K562 (cell line): ENCODE data around the gene DLK1. TPM values are rescaled to one million over a fixed set of nuclear protein-coding genes. Genes with fewer than 3 reads are reported as not detected.

ENCODE experiments used
- C11orf30 ChIP-seq: fragments of 450-650 bp; IDR thresholded peaks from 2 replicates; pipeline ENCODE4 v1.6.1; 2016; ENCODE audit warnings: low read depth, mild to moderate bottlenecking
- CGGBP1 ChIP-seq: fragments of 250-450 bp; sonication (Bioruptor Pico); IDR thresholded peaks from 2 replicates; pipeline ENCODE4 v1.9.0; 2021; ENCODE audit warnings: mild to moderate bottlenecking
- CHD1 ChIP-seq: fragments of 200-600 bp; sonication (generic); IDR thresholded peaks from one replicate; pipeline ENCODE4 v1.6.1; 2012; ENCODE audit warnings: mild to moderate bottlenecking, moderate library complexity, low read length, inconsistent platforms
- DMBX1 ChIP-seq: fragments of 250-450 bp; sonication (Bioruptor Pico); IDR thresholded peaks from 2 replicates; pipeline ENCODE4 v1.8.0; 2022; ENCODE audit warnings: inconsistent platforms, mild to moderate bottlenecking, moderate library complexity, borderline replicate concordance
- ESRRB ChIP-seq: fragments of 250-450 bp; sonication (Bioruptor Pico); IDR thresholded peaks from 2 replicates; pipeline ENCODE4 v1.5.0; 2020; ENCODE audit warnings: mild to moderate bottlenecking, moderate library complexity, borderline replicate concordance
- KAT2B ChIP-seq: IDR thresholded peaks from one replicate; pipeline ENCODE4 v1.6.1; 2012; ENCODE audit warnings: low read depth, mild to moderate bottlenecking, control low read depth, inconsistent platforms, low read length, moderate library complexity
- MCM2 ChIP-seq: fragments of 450-650 bp; IDR thresholded peaks from 2 replicates; pipeline ENCODE4 v1.6.1; 2017; ENCODE audit warnings: low read depth, mild to moderate bottlenecking
- NR2C1 ChIP-seq, 2 experiments: fragments of 450-650 bp; IDR thresholded peaks; 2 replicates each; pipeline ENCODE4 v1.6.1; 2017; ENCODE audit warnings: mild to moderate bottlenecking in 2 of 2, antibody characterized with exemption in 1 of 2, inconsistent platforms in 1 of 2, missing compliant biosample characterization in 1 of 2, missing genetic modification characterization in 1 of 2
- PKNOX1 ChIP-seq: fragments of 450-650 bp; IDR thresholded peaks from 2 replicates; pipeline ENCODE4 v1.6.1; 2016
- POLR2A ChIP-seq: fragments of 450-650 bp; conservative IDR thresholded peaks from 2 replicates; pipeline ENCODE4 v1.6.1; 2016
- RFX1 ChIP-seq: fragments of 450-650 bp; IDR thresholded peaks from 2 replicates; pipeline ENCODE4 v1.6.1; 2016; ENCODE audit warnings: mild to moderate bottlenecking, moderate library complexity
- STAT6 ChIP-seq: sonication (generic); formaldehyde crosslinking; IDR thresholded peaks from 2 replicates; pipeline ENCODE4 v1.8.1; 2023; ENCODE audit warnings: mild to moderate bottlenecking, missing genetic modification reagents
- ZFP36 ChIP-seq: fragments of 150-350 bp; IDR thresholded peaks from 2 replicates; pipeline ENCODE4 v1.6.1; 2018; ENCODE audit warnings: low read length, low read depth; ENCODE audit not compliant: partially characterized antibody
- ZNF23 ChIP-seq: fragments of 250-450 bp; sonication (Bioruptor Pico); IDR thresholded peaks from 2 replicates; pipeline ENCODE4 v1.4.0; 2020; ENCODE audit warnings: mild to moderate bottlenecking
- ZNF766 ChIP-seq: fragments of 200-800 bp; sonication (Bioruptor generic); conservative IDR thresholded peaks from 2 replicates; pipeline ENCODE4 v1.6.1; 2016; ENCODE audit warnings: missing genetic modification characterization, missing compliant biosample characterization
- polyA plus RNA-seq, 8 experiments: library from polyadenylated mRNA; depleted of rRNA in 4 of 8; stranded (reverse) in 5 of 8; unstranded in 3 of 8; fragments of >200 nt; fragmentation: Nextera tagmentation in 2 of 8; fragmentation: Illumina TruSeq in 1 of 8; extraction: Ambion mirVana in 2 of 8; extraction: Trizol in 1 of 8; gene quantifications; 2 replicates each; pipeline versions ENCODE4 v1.2.1 to v1.2.3, GENCODE V29; 2011 to 2014; ENCODE audit warnings: inconsistent platforms in 1 of 8, missing spikeins in 1 of 8
- total RNA-seq, 7 experiments: library from RNA; depleted of rRNA in 6 of 7; stranded (reverse); fragments of >200 nt in 6 of 7; fragmentation: Illumina TruSeq in 2 of 7; extraction: Trizol in 2 of 7; gene quantifications; 2 replicates each; pipeline versions ENCODE4 v1.2.1 to v1.2.3, GENCODE V29; 2011 to 2021; ENCODE audit warnings: low replicate concordance in 1 of 7
- TF ChIP-seq, protein P1 (sequence below): fragments of 250-450 bp; sonication (Bioruptor Pico); IDR thresholded peaks from 2 replicates; pipeline ENCODE4 v1.5.0; 2020; ENCODE audit warnings: mild to moderate bottlenecking

DLK1 gene
- total and polyA plus RNA-seq, 9 of the 15 experiments (the other 6 are each of a cell fraction or from before 2014, with no cell fraction given), result 4.4 to 97.2 (median 15.3) TPM

GRCh38 chr14:100698666-100699448, 27.8 kb upstream of the DLK1 start (continued):
- TF ChIP-seq C11orf30 (peak; percentile 24; the same call in 1 of the 2 replicates), MCM2 (no peak), PKNOX1 (peak; percentile 66), ESRRB (CRISPR knock-in tag) (no peak), CHD1 (no peak), NR2C1 (IDR thresholded peaks at IDR 0.05) (no peak), NR2C1 (tag; IDR thresholded peaks at IDR 0.05) (peak; percentile 51; the same call in 1 of the 2 replicates), ZFP36 (no peak), CGGBP1 (CRISPR knock-in tag) (no peak), POLR2A (no peak), RFX1 (no peak), KAT2B (no peak), ZNF23 (CRISPR knock-in tag) (no peak), ZNF766 (no peak), STAT6 (CRISPR knock-in tag) (no peak), DMBX1 (0 out of 2 replicates have a peak, but pooled peaks have one; percentile 22)
- TF ChIP-seq, protein P1, sequence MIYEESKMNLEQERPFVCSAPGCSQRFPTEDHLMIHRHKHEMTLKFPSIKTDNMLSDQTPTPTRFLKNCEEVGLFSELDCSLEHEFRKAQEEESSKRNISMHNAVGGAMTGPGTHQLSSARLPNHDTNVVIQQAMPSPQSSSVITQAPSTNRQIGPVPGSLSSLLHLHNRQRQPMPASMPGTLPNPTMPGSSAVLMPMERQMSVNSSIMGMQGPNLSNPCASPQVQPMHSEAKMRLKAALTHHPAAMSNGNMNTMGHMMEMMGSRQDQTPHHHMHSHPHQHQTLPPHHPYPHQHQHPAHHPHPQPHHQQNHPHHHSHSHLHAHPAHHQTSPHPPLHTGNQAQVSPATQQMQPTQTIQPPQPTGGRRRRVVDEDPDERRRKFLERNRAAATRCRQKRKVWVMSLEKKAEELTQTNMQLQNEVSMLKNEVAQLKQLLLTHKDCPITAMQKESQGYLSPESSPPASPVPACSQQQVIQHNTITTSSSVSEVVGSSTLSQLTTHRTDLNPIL (CRISPR knock-in tag), result no peak
